Measurements from ENCODE around the gene MYO6.
A peak's percentile ranks its signal among the peaks of the same experiment; 100 is the strongest.
"Not testable (repeated sequence)": the region's sequence is repeated elsewhere in the genome, so short reads cannot be mapped to it uniquely, and the experiment has no call there.

MYO6 gene

GRCh38 chr6:75748743-75749538, at the start of gene MYO6:
Gene MYO6 (plus strand): TSS chr6:75749239. CDS start chr6:75817548, 68,309 bp downstream.
- peaks cover 10% of the 10 kb centered on the region for H3K27me3 Mint-ChIP-seq
- H3K4me3 Mint-ChIP-seq: peak within 1 kb of the TSS; percentile 95
- peak within 1 kb of the TSS; percentile 93 for H3K27ac Mint-ChIP-seq (ENCODE audit: low read depth)
- no peaks in the 10 kb centered on the region for H3K9me3 Mint-ChIP-seq
- peaks cover 6% of the 10 kb centered on the region for H3K4me1 Mint-ChIP-seq
- peaks cover 2% of the 10 kb centered on the region for H3K36me3 Mint-ChIP-seq (ENCODE audit: insufficient read depth)
- DNase-seq (ENCODE audit: low spot score in 2 of 2) (peak; percentile 20 to 28), ATAC-seq (replicated peaks; ENCODE audit: extremely low read depth, poor library complexity, severe bottlenecking) (peak; percentile 68)

- H3K27me3 Mint-ChIP-seq; H3K9me3 Mint-ChIP-seq; ATAC-seq (replicated peaks; ENCODE audit: extremely low read depth, poor library complexity, severe bottlenecking); H3K27ac Mint-ChIP-seq (ENCODE audit: low read depth); DNase-seq (ENCODE audit: low spot score in 2 of 2); H3K4me3 Mint-ChIP-seq: not testable (repeated sequence)
- peaks cover 37% of the 10 kb centered on the region for H3K36me3 Mint-ChIP-seq (ENCODE audit: insufficient read depth)
- H3K4me1 Mint-ChIP-seq: peaks cover 10% of the 10 kb centered on the region
Measured at GRCh38 chr6:75708334-75708733, 40.7 kb upstream of the MYO6 start.

GRCh38 chr6:75711173-75711572, 37.9 kb upstream of the MYO6 start:
- Mint-ChIP-seq H3K27me3 (no peaks in the 10 kb centered on the region), H3K27ac (ENCODE audit: low read depth) (no peak overlapping the region), H3K4me1 (peaks cover 4% of the 10 kb centered on the region), H3K4me3 (no peak overlapping the region), H3K9me3 (no peaks in the 10 kb centered on the region), H3K36me3 (ENCODE audit: insufficient read depth) (peaks cover 38% of the 10 kb centered on the region)
- no peak for ATAC-seq (replicated peaks; ENCODE audit: extremely low read depth, poor library complexity, severe bottlenecking)
- no peak for DNase-seq (ENCODE audit: low spot score in 2 of 2)

GRCh38 chr6:75719133-75719532, 29.9 kb upstream of the MYO6 start:
- no peaks in the 10 kb centered on the region for H3K4me1 Mint-ChIP-seq
- H3K36me3 Mint-ChIP-seq (ENCODE audit: insufficient read depth): peaks cover 14% of the 10 kb centered on the region
- no peaks in the 10 kb centered on the region for H3K9me3 Mint-ChIP-seq
- H3K4me3 Mint-ChIP-seq: no peak overlapping the region
- no peaks in the 10 kb centered on the region for H3K27me3 Mint-ChIP-seq
- no peak overlapping the region for H3K27ac Mint-ChIP-seq (ENCODE audit: low read depth)
- DNase-seq (ENCODE audit: low spot score in 2 of 2) (no peak), ATAC-seq (replicated peaks; ENCODE audit: extremely low read depth, poor library complexity, severe bottlenecking) (no peak)

GRCh38 chr6:75723382-75723781, 25.7 kb upstream of the MYO6 start:
- no peaks in the 10 kb centered on the region for H3K9me3 Mint-ChIP-seq
- DNase-seq (ENCODE audit: low spot score in 2 of 2): no peak
- H3K36me3 Mint-ChIP-seq (ENCODE audit: insufficient read depth): peaks cover 1% of the 10 kb centered on the region
- no peak overlapping the region for H3K27ac Mint-ChIP-seq (ENCODE audit: low read depth)
- H3K27me3 Mint-ChIP-seq: no peaks in the 10 kb centered on the region
- no peak overlapping the region for H3K4me3 Mint-ChIP-seq
- ATAC-seq (replicated peaks; ENCODE audit: extremely low read depth, poor library complexity, severe bottlenecking): no peak
- no peaks in the 10 kb centered on the region for H3K4me1 Mint-ChIP-seq

- no peaks in the 10 kb centered on the region for H3K36me3 Mint-ChIP-seq (ENCODE audit: insufficient read depth)
- H3K27ac Mint-ChIP-seq (ENCODE audit: low read depth): no peak overlapping the region
- H3K4me3 Mint-ChIP-seq: no peak overlapping the region
- no peaks in the 10 kb centered on the region for H3K9me3 Mint-ChIP-seq
- ATAC-seq (replicated peaks; ENCODE audit: extremely low read depth, poor library complexity, severe bottlenecking) (no peak), DNase-seq (ENCODE audit: low spot score in 2 of 2) (no peak)
- H3K4me1 Mint-ChIP-seq: no peaks in the 10 kb centered on the region
- no peaks in the 10 kb centered on the region for H3K27me3 Mint-ChIP-seq
Measured at GRCh38 chr6:75727206-75727605, 21.8 kb upstream of the MYO6 start.

- H3K27me3 Mint-ChIP-seq; DNase-seq (ENCODE audit: low spot score in 2 of 2); H3K27ac Mint-ChIP-seq (ENCODE audit: low read depth); H3K9me3 Mint-ChIP-seq; H3K36me3 Mint-ChIP-seq (ENCODE audit: insufficient read depth); H3K4me1 Mint-ChIP-seq; H3K4me3 Mint-ChIP-seq; ATAC-seq (replicated peaks; ENCODE audit: extremely low read depth, poor library complexity, severe bottlenecking): not testable (repeated sequence)
Measured at GRCh38 chr6:75731029-75731428, 18.0 kb upstream of the MYO6 start.

GRCh38 chr6:75735491-75736186, 13.4 kb upstream of the MYO6 start:
- ATAC-seq (replicated peaks; ENCODE audit: extremely low read depth, poor library complexity, severe bottlenecking): no peak
- no peak for DNase-seq (ENCODE audit: low spot score in 2 of 2)
- no peaks in the 10 kb centered on the region for H3K36me3 Mint-ChIP-seq (ENCODE audit: insufficient read depth)

GRCh38 chr6:75743971-75744370, 5.1 kb upstream of the MYO6 start:
- no peaks in the 10 kb centered on the region for H3K4me1 Mint-ChIP-seq
- DNase-seq (ENCODE audit: low spot score in 2 of 2) (no peak), ATAC-seq (replicated peaks; ENCODE audit: extremely low read depth, poor library complexity, severe bottlenecking) (no peak)
- peaks cover 10% of the 10 kb centered on the region for H3K27me3 Mint-ChIP-seq
- H3K9me3 Mint-ChIP-seq: no peaks in the 10 kb centered on the region
- no peak overlapping the region for H3K27ac Mint-ChIP-seq (ENCODE audit: low read depth)
- H3K4me3 Mint-ChIP-seq: no peak overlapping the region
- no peaks in the 10 kb centered on the region for H3K36me3 Mint-ChIP-seq (ENCODE audit: insufficient read depth)

More at GRCh38 chr6:75735491-75736186, 13.4 kb upstream of the MYO6 start:
- Mint-ChIP-seq H3K4me3 (no peak overlapping the region), H3K27me3 (no peaks in the 10 kb centered on the region), H3K27ac (ENCODE audit: low read depth) (no peak overlapping the region), H3K4me1 (no peaks in the 10 kb centered on the region), H3K9me3 (no peaks in the 10 kb centered on the region)

- Mint-ChIP-seq H3K27me3 (peaks cover 10% of the 10 kb centered on the region), H3K27ac (ENCODE audit: low read depth) (no peak overlapping the region), H3K36me3 (ENCODE audit: insufficient read depth) (peaks cover 2% of the 10 kb centered on the region), H3K4me1 (peaks cover 6% of the 10 kb centered on the region), H3K4me3 (no peak overlapping the region), H3K9me3 (no peaks in the 10 kb centered on the region)
- DNase-seq (ENCODE audit: low spot score in 2 of 2): no peak
- ATAC-seq (replicated peaks; ENCODE audit: extremely low read depth, poor library complexity, severe bottlenecking): no peak
Measured at GRCh38 chr6:75745404-75745803, 3.6 kb upstream of the MYO6 start.

GRCh38 chr6:75746221-75746620, 2.8 kb upstream of the MYO6 start:
- Mint-ChIP-seq H3K27ac (ENCODE audit: low read depth) (no peak overlapping the region), H3K36me3 (ENCODE audit: insufficient read depth) (peaks cover 2% of the 10 kb centered on the region), H3K4me1 (peaks cover 6% of the 10 kb centered on the region), H3K9me3 (no peaks in the 10 kb centered on the region), H3K27me3 (peaks cover 10% of the 10 kb centered on the region), H3K4me3 (no peak overlapping the region)
- DNase-seq (ENCODE audit: low spot score in 2 of 2): no peak
- ATAC-seq (replicated peaks; ENCODE audit: extremely low read depth, poor library complexity, severe bottlenecking): no peak

GRCh38 chr6:75747152-75747992, 1.7 kb upstream of the MYO6 start:
- ATAC-seq (replicated peaks; ENCODE audit: extremely low read depth, poor library complexity, severe bottlenecking): no peak
- Mint-ChIP-seq H3K4me3 (peak overlapping the region; percentile 33), H3K27ac (ENCODE audit: low read depth) (no peak overlapping the region)

More at GRCh38 chr6:75747152-75747992, 1.7 kb upstream of the MYO6 start:
- Mint-ChIP-seq H3K36me3 (ENCODE audit: insufficient read depth) (peaks cover 2% of the 10 kb centered on the region), H3K27me3 (peaks cover 10% of the 10 kb centered on the region), H3K4me1 (peaks cover 6% of the 10 kb centered on the region), H3K9me3 (no peaks in the 10 kb centered on the region)
- DNase-seq (ENCODE audit: low spot score in 2 of 2): no peak
